ENCODE measurements around the gene TMEM62.
A peak's percentile ranks its signal among the peaks of the same experiment; 100 is the strongest.
"Not testable (repeated sequence)": the region's sequence is repeated elsewhere in the genome, so short reads cannot be mapped to it uniquely, and the experiment has no call there.

The TMEM62 gene

DNA sequence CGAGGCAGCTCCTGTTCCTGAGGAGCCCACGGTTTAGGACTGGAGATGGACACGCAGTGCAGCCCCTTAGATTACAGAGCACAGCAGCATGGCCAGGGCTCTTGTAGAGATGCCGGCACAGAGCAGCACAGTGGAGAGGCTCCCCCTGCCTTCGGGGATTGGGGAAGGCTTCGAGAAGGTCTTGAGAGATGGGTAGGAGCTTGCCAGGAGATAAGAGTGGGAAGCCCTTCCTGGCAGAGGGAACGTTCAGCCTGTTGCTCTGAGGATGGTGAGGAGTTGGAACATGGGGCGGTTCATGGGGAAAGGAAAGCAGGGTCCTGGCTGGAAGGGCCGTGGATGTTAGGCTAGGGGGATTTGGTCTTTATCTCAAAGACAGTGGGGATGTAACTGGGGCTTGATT is 77.4 kb downstream of the TMEM62 start:
- no peak for DNase-seq

DNA sequence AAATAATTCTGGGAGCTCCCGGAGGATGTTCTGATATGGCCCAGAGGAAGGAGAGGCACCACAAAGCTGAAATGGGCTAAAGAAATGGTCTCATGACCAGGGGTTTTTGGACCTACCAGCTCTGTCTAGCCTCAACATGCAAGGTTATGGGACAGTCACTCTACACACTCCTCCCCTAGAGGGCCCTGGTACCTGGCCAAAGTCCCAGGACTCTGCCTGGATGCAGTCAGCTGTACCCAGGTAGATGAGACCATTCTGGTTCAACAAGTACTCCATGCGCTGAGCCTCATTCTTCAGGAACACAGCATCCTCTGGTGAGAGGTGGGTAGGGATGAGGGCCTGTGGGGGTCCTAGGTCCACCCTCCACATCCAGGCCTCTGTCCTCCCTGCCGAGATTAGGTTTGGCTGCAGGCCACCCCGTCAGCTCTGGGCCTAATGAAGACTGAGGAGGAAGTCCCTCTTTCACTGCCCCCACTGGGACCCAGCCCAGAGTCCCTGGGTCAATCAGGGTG is 77.9 kb downstream of the TMEM62 start:
- DNase-seq = no peak

DNA sequence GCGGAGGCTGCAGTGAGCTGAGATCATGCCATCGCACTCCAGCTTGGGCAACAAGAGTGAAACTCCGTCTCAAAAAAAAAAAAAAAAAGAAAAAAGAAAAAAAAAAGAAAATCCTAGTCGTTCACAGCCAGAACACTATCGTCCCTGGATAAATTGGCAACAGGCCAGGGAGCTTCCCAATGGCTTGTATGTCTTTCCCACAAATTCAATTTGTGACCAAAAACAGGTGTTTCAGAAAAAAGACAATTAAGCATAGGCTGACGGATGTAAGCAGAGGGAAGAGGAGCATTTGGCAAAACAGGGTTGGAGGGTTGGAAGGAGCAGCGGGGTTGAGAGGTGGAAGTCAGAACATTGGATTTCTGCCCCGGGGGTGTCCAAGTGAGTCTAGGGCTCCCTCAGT is 78.9 kb downstream of the TMEM62 start:
- DNase-seq = no peak

DNA sequence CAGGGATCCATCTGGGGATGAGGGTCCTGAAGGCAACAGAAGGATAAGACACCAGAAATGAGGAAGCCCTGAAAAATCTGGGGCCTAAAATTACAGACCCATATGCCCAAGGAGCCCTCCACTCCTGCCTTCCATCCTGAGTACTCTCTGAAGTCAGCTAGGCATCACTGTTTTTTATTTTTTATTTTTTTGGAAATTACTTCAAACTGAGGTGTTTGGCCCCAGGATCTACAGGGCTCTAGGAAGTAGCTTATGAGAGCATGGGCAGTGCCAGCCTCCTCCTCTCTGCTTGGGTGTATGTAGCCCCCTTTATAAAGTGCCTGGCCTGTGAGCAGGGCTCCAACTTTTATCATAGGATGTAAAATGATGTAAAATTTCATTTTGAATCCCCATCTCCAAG is 79.6 kb downstream of the TMEM62 start:
- DNase-seq = no peak

DNA sequence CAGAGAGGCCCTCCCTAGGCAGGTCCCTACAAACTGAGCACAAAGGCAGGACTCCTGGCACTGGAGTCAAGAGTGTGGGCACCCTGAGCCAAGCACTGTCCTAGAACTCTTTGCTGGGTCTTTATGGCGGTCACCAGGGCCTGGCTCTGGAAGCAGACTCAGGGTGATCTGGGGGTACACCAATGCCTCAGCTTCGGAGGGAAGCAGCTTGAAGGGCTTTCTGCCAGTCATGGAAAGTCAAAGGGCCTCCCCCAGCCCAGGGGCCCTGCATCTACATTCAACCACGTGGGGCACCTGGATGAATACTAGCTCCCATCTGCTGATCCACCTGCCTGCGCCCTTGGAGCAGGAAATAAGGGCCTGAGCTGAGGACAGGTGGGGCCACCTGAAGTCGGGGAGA is 80.1 kb downstream of the TMEM62 start:
- DNase-seq = no peak

DNA sequence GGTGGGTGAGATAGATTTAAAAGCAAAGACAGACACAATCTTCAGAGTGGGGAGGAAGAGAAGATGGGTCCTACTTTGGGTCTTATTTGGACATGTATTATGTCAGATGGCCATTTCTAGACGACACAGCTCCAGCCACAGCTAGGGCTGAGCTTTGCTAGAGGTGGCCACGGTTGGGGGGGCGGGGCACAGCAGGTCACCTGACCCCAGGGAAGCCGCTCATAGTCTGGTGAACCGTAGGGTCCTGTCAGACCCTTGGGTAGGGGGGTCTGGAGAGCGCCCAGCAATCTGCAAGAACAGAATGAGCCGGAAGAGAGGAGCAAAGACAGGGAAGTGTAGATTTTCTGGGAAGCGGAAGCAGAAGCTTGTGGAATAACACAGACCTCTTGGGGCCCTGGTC is 80.8 kb downstream of the TMEM62 start:
- no peak for DNase-seq

DNA sequence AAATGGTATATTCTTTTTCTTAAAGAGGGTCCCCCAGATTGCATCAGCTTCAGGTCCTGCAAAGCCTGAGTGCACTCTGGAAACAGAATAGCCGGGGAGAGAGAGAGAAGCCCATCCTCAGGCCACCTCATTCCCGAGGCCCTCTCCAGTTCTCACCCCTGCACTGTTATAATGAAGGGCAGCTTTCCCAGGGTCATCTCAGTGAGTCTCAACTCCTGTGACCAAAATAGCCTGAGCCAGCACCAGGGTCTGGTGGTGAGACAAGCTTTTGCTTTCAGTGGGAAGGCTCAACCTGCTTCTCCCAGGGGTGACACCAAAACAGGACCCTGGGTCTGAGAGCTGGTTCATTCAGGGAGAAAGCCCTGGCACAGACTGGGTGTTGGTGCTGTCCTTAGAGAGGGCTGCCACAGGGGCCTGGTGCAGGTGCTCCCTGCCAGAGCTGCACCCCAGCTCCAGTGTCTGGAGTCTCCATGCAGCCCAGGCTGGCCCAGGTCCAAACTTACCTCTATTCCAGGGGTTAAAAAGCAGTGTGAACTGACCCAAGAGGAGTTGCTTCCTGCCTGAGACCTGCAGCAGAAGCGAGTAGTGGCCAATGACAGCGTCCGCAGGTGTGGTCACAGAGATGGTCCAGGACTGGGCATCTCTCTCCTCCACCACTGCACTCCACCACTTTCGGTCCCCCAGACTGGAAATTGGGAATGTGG is 81.4 kb downstream of the TMEM62 start:
- no peak for DNase-seq

DNA sequence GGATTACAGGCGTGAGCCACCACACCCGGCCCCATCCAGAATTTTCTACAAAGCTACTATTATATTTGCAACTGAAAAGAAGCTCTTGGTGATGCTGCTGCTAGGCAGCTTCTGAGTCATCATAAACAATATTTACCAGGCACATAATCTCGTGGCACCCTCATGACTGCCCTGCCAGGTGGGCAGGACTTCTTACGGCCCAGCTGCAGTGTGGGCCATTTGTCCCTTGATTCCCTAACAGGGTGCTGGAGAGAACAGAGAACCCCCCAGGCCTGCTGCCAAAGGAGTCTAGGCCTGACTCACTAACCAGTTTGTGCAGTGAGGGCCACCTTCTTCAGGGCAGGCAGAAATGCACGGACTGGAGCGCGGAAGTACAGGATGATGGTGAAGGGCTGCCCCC is 82.6 kb downstream of the TMEM62 start:
- DNase-seq = no peak

DNA sequence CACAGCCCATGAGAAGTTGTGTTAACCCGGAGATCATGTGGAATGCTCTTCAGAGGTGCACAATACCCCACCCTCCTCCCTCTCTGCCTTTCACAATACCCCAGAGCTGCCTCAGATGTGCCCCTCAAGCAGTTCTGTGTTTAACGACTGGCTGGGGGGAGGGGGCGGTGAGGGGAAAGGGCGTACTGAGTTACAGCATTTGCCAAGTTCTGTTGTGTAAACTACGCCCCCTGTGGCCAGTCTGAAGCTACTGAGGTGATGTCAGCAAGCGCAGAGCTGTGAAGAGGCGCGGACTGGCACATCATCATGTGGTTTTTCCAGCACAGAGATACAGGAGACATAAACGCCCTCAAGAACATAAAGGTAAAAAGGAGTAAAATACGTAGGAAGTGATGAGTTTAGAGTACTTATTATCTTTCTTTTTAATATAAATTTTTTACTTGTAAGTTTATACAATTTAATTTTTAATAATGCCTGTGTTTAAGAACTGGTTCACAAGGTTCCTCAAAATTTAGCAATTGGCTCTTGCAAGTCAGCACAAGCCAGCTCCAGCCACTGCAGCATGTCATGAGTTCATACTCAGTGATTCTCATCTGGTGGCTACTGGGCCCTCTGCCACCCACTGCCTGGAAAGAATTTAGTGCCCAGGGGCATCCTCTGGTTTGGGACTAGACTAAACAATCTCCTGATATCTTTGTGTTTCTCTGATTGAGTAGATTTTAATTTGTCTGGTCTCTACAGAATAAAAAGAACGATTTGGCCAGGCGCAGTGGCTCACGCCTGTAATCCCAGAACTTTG is 85.7 kb downstream of the TMEM62 start:
- no peak for DNase-seq

DNA sequence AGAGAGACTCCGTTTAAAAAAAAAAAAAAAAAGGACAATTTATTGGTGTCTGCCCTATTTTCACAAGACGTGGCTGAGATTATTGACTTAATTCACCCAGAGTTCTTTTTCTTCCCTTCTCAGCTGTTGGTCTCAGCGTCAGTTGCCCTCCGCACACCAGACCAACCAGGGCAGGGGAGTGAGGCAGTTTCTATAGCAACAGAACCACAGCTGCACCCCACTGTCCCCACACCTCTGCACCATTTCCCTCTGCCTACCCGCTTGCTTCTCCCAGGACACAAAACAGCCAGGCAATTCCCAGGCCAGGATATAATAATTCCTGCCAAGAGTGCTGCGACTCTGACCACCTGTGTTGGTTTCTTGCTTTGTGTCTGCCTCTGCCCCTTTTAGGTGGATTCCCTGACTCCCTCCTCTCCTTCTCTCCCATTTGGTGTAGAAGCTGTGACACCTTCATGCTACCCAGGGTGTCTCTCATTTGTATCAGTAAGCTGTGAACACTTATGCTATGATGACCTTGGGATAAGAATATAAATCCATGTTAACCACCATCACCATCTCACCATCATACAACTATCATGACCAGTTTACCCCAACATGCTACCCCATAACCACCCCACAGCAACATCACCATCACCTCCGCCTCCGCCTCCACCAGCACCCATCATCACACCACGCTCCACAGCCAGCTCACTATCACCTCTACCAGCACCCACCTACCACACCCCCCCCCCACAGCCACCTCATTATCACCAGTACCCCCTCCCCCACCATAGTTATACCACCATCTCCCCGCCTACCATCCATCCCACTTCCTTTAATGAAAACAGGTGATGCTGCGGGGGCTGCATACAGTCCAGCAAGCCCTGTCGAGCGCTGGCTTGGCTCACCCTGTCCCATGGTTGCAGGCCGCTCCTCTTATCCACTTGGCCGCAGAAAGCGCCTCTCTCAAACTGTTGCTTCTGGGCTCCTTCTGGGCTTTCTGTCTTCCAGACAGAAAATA is 86.8 kb downstream of the TMEM62 start:
- DNase-seq = no peak

DNA sequence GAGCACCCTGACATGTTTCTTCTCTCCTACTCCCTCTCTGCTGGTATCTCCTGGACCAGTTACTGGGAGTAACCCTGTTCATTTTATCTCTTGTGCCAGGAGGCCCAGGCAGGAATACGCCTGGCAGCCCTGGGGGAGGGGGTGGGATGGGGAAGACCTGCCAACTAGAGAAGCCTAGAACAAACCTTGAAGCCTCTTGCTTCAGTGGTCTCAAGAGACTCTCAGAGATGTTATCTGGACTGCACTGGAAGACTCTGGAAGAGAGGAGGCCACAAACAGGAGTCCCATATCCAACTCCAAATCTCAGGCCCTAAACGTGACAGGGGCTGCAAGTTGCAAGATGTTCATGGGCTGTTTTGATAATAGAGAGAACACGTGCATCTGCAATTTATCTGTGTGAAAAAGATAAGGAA is 87.6 kb downstream of the TMEM62 start, which contains the start of gene EPB42:
Gene EPB42, minus strand, starts transcription at position 28 of the 413 bp plus-strand sequence. CDS start 193 bp downstream, outside the sequence.
- DNase-seq = no peak

DNA sequence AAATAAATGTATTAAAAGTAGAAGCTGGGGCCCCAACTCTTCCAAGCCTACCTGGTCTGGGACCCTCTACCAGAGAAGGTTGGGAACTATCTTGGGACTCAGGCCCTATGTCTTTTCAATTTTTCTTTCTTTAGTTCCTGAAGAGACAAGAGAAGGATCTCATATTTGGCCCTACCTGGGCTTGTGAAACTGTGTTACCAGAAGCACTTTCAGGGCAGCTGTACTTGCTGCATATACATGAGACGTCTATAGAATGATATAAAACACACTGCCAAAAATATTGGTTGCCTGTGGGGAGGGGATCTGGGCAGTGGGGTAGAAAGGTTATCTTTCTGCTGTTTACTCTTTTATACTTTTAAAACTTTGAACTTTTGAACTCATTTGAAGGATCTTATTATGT is 88.0 kb downstream of the TMEM62 start:
- DNase-seq = no peak

DNA sequence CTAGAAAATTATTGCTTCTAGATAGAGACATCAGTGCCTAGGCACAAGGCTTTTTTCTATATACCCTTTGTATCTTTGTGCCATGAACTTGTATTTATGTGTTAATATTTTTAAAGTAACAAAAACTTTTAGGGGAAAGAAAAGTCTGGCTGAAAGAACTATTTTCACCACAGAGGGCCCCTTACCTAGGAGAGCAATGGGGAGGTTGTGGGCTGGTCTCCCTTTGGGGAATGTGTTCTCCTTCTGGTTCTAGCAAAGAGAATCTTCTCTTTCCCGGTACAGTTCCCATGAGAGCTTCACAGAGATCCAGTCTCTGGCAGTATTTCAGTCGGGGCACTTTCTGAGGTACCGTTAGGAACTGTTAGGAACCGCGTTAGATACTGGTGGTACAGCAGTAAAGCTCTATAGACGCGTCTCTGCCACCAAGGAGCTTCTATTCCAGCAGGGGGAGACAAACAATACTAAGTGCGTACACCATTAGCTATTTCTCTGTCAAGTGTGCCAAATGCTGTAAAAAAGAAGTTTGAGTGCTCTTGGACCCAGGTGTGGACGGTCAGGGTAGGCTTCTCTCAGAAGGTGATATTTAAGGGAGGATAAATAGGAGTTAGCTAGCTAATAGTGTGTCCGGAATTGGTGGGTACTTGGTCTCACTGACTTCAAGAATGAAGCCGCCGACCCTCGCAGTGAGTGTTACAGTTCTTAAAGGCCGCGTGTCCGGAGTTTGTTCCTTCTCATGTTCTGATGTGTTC is 92.0 kb downstream of the TMEM62 start:
- peak; percentile 22 to 30 for DNase-seq

DNA sequence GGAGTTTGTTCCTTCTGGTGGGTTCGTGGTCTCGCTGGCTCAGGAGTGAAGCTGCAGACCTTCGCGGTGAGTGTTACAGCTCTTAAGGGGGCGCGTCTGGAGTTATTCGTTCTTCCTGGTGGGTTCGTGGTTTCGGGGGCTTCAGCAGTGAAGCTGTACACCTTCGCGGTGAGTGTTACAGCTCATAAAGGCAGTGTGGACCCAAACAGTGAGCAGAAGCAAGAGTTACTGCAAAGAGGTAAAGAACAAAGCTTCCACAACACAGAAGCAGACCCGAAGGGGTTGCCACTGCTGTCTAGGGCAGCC is 92.5 kb downstream of the TMEM62 start:
- DNase-seq = not testable (repeated sequence)

DNA sequence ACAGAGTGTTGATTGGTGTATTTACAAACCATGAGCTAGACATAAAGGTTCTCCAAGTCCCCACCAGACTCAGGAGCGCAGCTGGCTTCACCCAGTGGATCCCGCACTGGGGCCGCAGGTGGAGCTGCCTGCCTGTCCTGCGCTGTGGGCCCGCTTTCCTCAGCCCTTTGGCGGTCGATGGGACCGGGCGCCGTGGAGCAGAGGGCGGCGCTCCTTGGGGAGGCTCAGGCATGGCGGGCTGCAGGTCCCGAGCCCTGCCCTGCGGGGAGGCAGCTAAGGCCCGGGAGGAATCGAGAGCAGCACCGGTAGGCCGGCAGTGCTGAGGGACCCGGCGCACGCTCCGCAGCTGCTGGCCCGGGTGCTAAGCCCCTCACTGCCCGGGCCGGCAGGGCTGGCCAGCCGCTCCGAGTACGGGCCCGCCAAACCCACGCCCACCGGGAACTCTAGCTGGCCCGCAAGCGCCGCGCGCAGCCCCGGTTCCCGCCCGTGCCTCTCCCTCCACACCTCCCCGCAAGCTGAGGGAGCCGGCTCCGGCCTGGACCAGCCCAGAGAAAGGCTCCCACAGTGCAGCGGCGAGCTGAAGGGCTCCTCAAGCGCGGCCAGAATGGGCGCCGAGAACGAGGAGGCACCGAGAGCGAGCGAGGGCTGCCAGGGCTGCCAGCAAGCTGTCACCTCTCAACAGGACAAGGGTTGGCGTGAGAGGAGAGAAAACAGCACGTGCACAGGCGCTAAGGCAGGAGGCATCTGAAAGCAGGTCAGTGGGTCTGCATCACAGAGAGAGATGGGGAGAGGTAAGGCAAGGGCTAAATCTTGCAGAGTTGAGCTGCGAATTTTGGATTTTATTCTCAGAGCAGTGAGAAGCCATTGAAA is 93.3 kb downstream of the TMEM62 start:
- no peak for DNase-seq

DNA sequence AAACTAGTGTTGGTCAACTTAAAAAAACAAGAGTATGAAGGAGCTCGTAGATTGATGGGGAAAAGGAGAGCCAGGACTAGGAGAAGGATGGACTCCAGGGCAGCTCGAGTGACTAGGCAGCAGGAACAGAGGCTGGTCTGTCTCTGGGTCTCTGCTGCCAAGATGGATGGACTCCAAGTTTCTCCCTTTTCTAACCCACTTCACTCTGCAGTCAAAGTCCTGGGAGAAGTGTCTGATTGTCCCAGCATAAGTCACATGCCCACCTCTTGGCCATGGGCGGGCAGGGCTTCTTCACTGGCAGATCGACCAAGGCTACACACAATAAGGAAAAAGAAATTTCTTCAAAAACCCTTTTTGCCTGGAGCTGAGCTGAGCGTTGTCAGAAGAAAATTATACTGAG is 96.6 kb downstream of the TMEM62 start:
- DNase-seq = peak; percentile 40 to 45

DNA sequence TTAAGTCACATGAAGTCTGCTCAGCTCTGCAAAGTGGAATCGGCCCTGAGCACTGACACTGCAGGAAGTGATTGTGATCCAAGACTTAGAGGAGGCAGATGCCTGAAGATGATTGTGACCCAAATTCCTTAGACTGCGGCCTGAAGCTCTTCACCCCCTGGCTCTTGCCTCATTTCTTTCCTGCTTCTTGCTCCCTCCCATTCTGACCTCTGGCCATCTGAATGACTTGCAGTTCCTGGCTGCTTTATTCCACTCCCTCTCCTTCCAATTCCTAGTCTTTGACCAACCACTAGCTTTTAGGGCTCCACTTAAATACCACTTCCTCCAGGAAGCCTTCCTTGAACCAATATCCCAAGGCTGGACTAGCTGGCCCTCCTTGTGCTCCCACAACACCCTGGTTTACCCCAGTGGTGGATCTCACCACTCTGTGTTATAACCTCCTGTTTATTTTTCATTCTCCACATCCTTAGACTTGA is 97.3 kb downstream of the TMEM62 start:
- no peak for DNase-seq

DNA sequence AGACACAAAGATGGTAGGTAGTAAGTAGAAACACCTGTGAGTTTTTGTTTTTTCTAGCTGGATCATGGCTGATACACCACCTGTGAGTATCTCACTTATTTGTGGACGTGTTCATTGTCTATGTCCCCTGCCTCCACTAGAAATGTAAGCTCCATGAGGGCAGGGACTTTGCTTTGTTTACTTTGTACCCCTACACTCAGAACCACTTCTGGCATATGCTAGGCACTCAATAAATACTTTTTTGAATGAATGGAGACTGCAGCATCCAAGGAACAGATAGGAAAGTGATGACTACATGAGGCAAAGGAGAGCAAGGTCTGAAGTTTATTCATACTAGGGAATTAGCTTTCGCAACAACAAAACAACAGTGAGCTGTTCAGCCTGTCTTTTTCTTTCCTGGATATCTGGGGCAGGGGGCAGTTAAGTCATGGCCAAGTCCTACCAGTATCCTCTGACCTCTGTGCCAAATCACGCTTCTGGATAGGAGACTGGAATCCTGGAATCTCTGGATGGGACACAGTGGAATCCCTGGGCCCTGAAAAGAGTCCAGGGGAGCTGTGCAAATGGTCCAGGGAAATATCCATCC is 99.0 kb downstream of the TMEM62 start:
- DNase-seq = no peak

Data from hippocampal formation (tissue), 2 donors.